ENCODE data around the gene GCNT4. TPM values are rescaled to one million over a fixed set of nuclear protein-coding genes. Genes with fewer than 3 reads are reported as not detected.

GCNT4 gene
- total and polyA plus RNA-seq, 12 donors = 0.24 to 2.8 (median 1.0) TPM

DNA sequence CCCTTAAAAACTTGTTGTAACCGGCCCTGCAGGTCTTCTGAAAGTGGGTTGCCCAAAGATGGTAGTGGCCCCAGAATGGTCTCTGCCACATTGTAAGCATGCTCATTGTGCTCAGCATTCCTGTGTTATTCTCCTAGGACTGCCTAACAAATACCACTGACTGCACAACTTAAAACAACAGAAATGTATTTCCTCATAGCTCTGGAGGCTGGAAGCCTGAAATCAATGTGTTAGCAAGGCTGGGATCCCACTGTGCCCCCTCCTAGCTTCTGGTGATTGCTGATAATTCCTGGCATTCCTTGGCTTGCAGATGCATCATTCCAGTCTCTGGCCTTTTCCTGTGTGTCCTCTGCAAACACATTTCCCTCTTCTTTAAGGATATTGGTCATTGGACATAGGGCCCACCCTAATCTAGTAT is 3.4 kb upstream of the GCNT4 start:
- Histone ChIP-seq H3K27ac (no peak overlapping the region), H3K4me1 (replicated peaks in 1 of 2) (peaks cover 0 to 15% of the 10 kb centered on the region in 2 donors), H3K27me3 (no peaks in the 10 kb centered on the region), H3K36me3 (replicated peaks in 1 of 2) (no peaks in the 10 kb centered on the region), H3K9me3 (replicated peaks in 1 of 3) (no peaks in the 10 kb centered on the region), H3K4me3 (no peak overlapping the region)
- no peak for DNase-seq
- no peak for TF ChIP-seq CTCF (IDR thresholded peaks at IDR 0.05)
- TF ChIP-seq POLR2A (IDR thresholded peaks at IDR 0.05) = no peak
- intact Hi-C loops (cut with DNase I) = loop anchor here in 1 of 2 donors (10.0 kb wide), 1 partner anchor 179 kb away; the partner anchor contains the start of gene ANKRD31
- WGBS, 4 donors = 90 to 100% (median 98%) methylated on average over 1 of the region's 1 CpG

GRCh38 chr5:75054134-75054930 is 2.0 kb upstream of the GCNT4 start:
- DNase-seq = peak; percentile 45 to 75 (median 63)
- peak overlapping the region; percentile 51 to 96 (median 91) for H3K27ac ChIP-seq
- no peaks in the 10 kb centered on the region for H3K36me3 ChIP-seq (replicated peaks in 1 of 2)
- no peaks in the 10 kb centered on the region for H3K9me3 ChIP-seq (replicated peaks in 1 of 3)
- peaks cover 0 to 15% of the 10 kb centered on the region in 2 donors for H3K4me1 ChIP-seq (replicated peaks in 1 of 2)
- TF ChIP-seq CTCF (IDR thresholded peaks at IDR 0.05) = no peak
- no peak for TF ChIP-seq POLR2A (IDR thresholded peaks at IDR 0.05)
- H3K27me3 ChIP-seq = no peaks in the 10 kb centered on the region
- intact Hi-C loops (cut with DNase I) = loop anchor here in 1 of 2 donors (10.0 kb wide), 1 partner anchor 180 kb away; the partner anchor contains the start of gene ANKRD31
- WGBS, 4 donors = 24 to 33% (median 27%) methylated on average over 24 to 28 of the region's 28 CpGs
- H3K4me3 ChIP-seq = peak overlapping the region; percentile 42 to 89 (median 71)

- H3K4me1 ChIP-seq (replicated peaks in 1 of 2) = peaks cover 0 to 15% of the 10 kb centered on the region in 2 donors
- whole genome bisulfite sequencing, 4 donors = 0 to 1% (median 0%) methylated on average over 29 to 95 of the region's 95 CpGs
- no peaks in the 10 kb centered on the region for H3K9me3 ChIP-seq (replicated peaks in 1 of 3)
- TF ChIP-seq CTCF (IDR thresholded peaks at IDR 0.05) (peak in 3 of 6 experiments; percentile 7 to 11 (median 10)), POLR2A (IDR thresholded peaks at IDR 0.05) (peak in 1 of 2 donors; percentile 84)
- peak overlapping the region; percentile 42 to 89 (median 71) for H3K4me3 ChIP-seq
- H3K36me3 ChIP-seq (replicated peaks in 1 of 2) = no peaks in the 10 kb centered on the region
- DNase-seq = peak; percentile 57 to 77 (median 72)
- H3K27me3 ChIP-seq = no peaks in the 10 kb centered on the region
- H3K27ac ChIP-seq = peak overlapping the region; percentile 72 to 96 (median 91)
- intact Hi-C loops (cut with DNase I) = loop anchor here in 1 of 2 donors (10.0 kb wide), 1 partner anchor 181 kb away; the partner anchor contains the start of gene ANKRD31
Observed at GRCh38 chr5:75053304-75054133, 1.2 kb upstream of the GCNT4 start.

DNA sequence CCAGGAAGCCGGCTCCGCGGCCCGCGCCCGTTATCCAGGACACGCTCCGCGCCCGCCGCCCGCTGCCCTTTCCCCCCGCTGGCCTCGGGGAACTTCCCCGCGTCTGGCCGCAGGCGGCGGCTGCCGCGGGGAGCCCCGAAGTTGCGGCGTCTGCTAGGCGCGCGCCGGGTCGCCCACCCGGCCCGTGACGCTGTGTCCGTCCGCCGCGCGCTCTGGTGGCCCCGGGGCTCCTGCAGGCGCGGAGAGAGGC is 621 bp upstream of the GCNT4 start:
- WGBS, 4 donors = 0 to 1% methylated on average over 40 of the region's 40 CpGs; no CpG with 5 or more reads in 2 of the 4 donors
- peak in 1 of 7 donors; percentile 63 for DNase-seq
- H3K4me1 ChIP-seq (replicated peaks in 1 of 2) = peaks cover 0 to 15% of the 10 kb centered on the region in 2 donors
- peak overlapping the region; percentile 42 to 89 (median 71) for H3K4me3 ChIP-seq
- TF ChIP-seq CTCF (IDR thresholded peaks at IDR 0.05) (no peak), POLR2A (IDR thresholded peaks at IDR 0.05) (no peak)
- peak overlapping the region; percentile 72 to 96 (median 91) for H3K27ac ChIP-seq
- H3K36me3 ChIP-seq (replicated peaks in 1 of 2) = no peaks in the 10 kb centered on the region
- no peaks in the 10 kb centered on the region for H3K27me3 ChIP-seq
- intact Hi-C loops (cut with DNase I) = loop anchor here in 1 of 2 donors (10.0 kb wide), 1 partner anchor 182 kb away; the partner anchor contains the start of gene ANKRD31
- no peaks in the 10 kb centered on the region for H3K9me3 ChIP-seq (replicated peaks in 1 of 3)
